Breast epithelium (tissue), 3 donors: ENCODE measurements around the gene TAF1L.

ENCODE experiments used
- CTCF ChIP-seq, 3 donors: fragments of 450-650 bp; IDR thresholded peaks; one replicate each; pipeline ENCODE4 v1.5.1; 2016 to 2017; ENCODE audit warnings: antibody characterized with exemption in 3 of 3, mild to moderate bottlenecking in 3 of 3, moderate library complexity in 3 of 3
- POLR2A ChIP-seq: fragments of 450-650 bp; IDR thresholded peaks from one replicate; pipeline ENCODE4 v1.6.1; 2016; ENCODE audit warnings: antibody characterized with exemption, mild to moderate bottlenecking, moderate library complexity
- POLR2AphosphoS5 ChIP-seq, 3 donors: sonication (generic); formaldehyde crosslinking; IDR thresholded peaks; one replicate each; pipeline ENCODE4 v1.6.1; 2017; ENCODE audit warnings: antibody characterized with exemption in 3 of 3

DNA sequence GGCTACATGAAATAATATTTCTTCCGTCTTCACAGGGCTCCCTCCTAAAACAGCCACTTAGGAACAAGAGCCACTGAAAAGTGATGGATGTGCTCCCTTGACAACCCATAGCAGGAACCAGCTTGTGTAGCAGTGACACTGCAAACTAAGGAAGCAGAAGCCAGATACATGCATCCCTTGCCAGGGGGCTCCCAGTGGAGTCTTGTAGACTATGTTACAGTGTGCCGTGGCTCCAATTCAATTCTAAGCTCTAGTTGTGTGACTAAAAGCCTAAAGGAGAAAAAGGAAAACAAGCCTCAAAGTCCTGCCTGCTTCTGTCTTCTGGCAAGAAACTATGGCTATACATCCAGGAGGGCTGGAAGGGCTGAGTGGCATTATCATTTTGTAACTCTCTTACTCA lies 12.2 kb upstream of the TAF1L start:
- TF ChIP-seq CTCF (IDR thresholded peaks at IDR 0.05), result no peak
- no peak for TF ChIP-seq POLR2AphosphoS5 (IDR thresholded peaks at IDR 0.05)
- TF ChIP-seq POLR2A, result no peak
